ENCODE measurements around the gene PARD6B. TPM values are rescaled to one million over a fixed set of nuclear protein-coding genes. Genes with fewer than 3 reads are reported as not detected.
"Not testable (repeated sequence)": the region's sequence is repeated elsewhere in the genome, so short reads cannot be mapped to it uniquely, and the experiment has no call there.

The PARD6B gene
- total RNA-seq, 1 donor from 2014 or later, result 2.2 TPM

DNA sequence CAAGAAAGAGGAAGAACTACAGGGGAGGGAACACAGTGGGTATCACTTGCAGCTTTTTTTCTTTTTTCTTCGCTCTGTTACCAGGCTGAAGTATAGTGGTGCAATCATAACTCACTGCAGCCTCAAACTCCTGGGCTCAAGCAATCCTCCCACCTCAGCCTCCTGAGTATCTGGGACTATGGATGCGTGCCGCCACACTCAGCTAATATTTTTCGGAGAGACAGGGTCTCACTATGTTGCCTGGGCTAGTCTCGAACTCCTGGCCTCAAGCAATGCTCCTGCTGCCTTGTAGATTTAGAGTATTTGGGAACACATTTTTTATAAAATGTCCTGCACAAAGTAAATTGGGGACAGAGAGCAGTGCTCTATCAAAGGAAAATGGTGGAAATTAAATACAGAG, 28.3 kb downstream of the PARD6B start:
- TF ChIP-seq, protein P1, sequence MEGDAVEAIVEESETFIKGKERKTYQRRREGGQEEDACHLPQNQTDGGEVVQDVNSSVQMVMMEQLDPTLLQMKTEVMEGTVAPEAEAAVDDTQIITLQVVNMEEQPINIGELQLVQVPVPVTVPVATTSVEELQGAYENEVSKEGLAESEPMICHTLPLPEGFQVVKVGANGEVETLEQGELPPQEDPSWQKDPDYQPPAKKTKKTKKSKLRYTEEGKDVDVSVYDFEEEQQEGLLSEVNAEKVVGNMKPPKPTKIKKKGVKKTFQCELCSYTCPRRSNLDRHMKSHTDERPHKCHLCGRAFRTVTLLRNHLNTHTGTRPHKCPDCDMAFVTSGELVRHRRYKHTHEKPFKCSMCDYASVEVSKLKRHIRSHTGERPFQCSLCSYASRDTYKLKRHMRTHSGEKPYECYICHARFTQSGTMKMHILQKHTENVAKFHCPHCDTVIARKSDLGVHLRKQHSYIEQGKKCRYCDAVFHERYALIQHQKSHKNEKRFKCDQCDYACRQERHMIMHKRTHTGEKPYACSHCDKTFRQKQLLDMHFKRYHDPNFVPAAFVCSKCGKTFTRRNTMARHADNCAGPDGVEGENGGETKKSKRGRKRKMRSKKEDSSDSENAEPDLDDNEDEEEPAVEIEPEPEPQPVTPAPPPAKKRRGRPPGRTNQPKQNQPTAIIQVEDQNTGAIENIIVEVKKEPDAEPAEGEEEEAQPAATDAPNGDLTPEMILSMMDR (IDR thresholded peaks at IDR 0.05), result no peak
- Mint-ChIP-seq H3K36me3 (ENCODE audit: low read depth) (no peaks in the 10 kb centered on the region), H3K4me1 (ENCODE audit: low read depth) (peaks cover 23% of the 10 kb centered on the region), H3K27ac (ENCODE audit: unreplicated experiment) (no peak overlapping the region), H3K4me3 (ENCODE audit: unreplicated experiment) (no peak overlapping the region), H3K9me3 (ENCODE audit: low read depth) (no peaks in the 10 kb centered on the region), H3K27me3 (ENCODE audit: low read depth) (no peaks in the 10 kb centered on the region)
- no peak for DNase-seq (ENCODE audit: low spot score)

DNA sequence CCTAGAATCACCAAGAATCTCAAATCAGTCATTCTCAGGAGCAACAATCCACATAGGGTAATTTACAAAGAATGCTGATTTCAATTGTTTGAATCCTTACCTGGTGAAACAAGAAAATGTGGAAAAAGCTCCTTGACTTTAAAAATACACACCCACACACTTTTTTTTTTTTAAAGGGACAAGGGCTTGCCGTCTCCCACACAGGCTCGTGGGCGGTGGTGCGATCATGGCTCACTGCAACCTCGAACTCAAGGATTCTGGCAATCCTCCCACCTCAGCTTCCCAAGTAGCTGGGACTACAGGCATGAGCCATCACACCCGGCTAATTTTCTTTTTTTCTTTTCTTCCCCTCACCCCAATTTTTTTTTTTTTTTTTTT, 30.7 kb downstream of the PARD6B start:
- Mint-ChIP-seq H3K36me3 (ENCODE audit: low read depth) (no peaks in the 10 kb centered on the region), H3K9me3 (ENCODE audit: low read depth) (no peaks in the 10 kb centered on the region), H3K4me1 (ENCODE audit: low read depth) (peaks cover 27% of the 10 kb centered on the region), H3K27me3 (ENCODE audit: low read depth) (no peaks in the 10 kb centered on the region), H3K4me3 (ENCODE audit: unreplicated experiment) (no peak overlapping the region), H3K27ac (ENCODE audit: unreplicated experiment) (peak overlapping the region; percentile 67)
- TF ChIP-seq, protein P1 (IDR thresholded peaks at IDR 0.05), result no peak
- DNase-seq (ENCODE audit: low spot score), result no peak

DNA sequence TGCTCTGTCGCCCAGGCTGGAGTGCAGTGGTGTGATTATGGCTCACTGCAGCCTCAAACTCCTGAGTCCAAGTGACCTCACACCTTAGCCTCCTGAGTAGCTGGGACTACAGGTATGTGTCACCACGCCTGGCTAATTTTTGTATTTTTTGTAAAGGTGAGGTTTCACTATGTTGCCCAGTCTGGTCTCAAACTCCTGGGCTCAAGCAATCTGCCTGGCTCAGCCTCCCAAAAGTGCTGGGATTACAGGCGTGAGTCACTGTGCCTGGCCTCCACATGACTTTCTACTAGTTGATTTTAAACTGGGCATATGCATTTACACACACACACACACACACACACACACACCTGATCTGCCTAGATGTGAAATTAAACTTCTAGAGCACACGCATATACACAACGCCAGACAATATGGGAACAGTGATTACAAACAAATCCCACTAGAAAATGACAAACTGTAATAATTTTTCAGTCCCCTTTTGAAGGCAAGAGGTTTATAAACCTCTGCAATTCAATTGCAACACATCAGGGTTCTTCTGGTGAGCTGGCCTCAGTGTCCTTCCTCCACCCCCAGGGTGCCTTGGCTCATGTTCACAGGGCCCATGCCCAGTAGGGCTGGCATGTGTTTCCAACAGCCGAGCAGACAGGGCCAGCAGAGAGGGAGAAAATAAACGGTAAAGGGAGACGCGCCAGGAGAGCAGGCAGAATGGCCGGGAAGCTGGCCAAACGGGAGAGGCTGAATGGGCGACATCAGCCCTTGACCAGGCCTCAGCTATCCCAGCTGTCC, 31.2 kb downstream of the PARD6B start:
- TF ChIP-seq, protein P1 (IDR thresholded peaks at IDR 0.05), result no peak
- Mint-ChIP-seq H3K9me3 (ENCODE audit: low read depth) (no peaks in the 10 kb centered on the region), H3K27ac (ENCODE audit: unreplicated experiment) (peak overlapping the region; percentile 67), H3K4me3 (ENCODE audit: unreplicated experiment) (no peak overlapping the region), H3K36me3 (ENCODE audit: low read depth) (no peaks in the 10 kb centered on the region), H3K27me3 (ENCODE audit: low read depth) (no peaks in the 10 kb centered on the region), H3K4me1 (ENCODE audit: low read depth) (peaks cover 31% of the 10 kb centered on the region)
- no peak for DNase-seq (ENCODE audit: low spot score)

DNA sequence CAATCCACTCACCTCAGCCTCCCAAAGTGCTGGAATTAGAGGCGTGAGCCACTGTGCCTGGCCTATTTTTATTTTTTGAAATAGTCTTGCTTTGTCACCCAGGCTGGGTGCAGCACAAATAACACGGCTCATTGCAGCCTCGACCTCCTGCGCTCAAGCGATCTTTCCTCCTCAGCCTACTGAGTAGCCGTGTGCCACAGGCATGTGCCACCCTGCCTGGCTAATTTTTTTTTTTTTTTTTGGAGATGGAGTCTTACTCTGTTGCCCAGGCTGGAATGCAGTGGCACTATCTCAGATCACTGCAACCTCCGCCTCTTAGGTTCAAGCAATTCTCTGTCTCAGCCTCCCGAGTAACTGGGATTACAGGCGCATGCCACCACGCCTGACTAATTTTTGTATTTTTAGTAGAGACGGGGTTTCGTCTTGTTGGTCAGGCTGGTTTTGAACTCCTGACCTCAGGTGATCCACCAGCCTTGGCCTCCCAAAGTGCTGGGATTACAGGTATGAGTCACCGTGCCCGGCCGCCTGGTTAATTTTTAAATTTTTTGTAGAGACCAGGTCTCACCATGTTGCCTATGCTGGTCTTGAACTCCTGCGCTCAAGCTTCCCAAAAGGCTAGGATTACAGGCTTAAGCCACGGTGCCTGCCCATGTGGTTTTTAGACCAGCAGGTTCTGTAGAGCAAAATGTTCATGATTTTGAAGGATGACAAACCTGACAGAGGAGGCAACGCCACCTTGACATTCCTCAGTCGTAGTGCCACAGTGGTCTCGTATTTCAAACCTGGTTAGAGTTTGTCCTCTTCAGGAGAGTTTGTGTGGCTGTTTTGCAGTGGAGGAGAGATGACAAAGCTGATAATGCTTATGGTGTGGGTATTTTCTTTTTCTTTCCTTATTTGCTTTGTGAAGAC, 32.4 kb downstream of the PARD6B start:
- H3K36me3 Mint-ChIP-seq (ENCODE audit: low read depth); H3K27ac Mint-ChIP-seq (ENCODE audit: unreplicated experiment); H3K27me3 Mint-ChIP-seq (ENCODE audit: low read depth); H3K9me3 Mint-ChIP-seq (ENCODE audit: low read depth); H3K4me3 Mint-ChIP-seq (ENCODE audit: unreplicated experiment); DNase-seq (ENCODE audit: low spot score): not testable (repeated sequence)
- peaks cover 31% of the 10 kb centered on the region for H3K4me1 Mint-ChIP-seq (ENCODE audit: low read depth)

DNA sequence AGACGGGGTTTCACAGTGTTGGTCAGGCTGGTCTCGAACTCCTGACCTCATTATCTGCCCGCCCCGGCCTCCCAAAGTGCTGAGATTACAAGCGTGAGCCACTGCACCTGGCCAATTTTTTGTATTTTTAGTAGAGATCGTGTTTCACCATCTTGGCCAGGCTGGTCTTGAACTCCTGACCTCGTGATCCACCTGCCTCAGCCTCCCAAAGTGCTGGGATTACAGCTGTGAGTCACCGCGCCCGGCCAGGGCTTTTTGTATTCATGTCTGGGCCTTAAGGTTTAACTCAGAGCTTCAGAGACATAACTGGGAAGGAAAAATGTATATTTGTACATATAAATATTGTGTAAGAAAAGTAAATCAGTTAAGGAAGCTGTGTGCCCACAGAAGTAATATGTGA, 33.9 kb downstream of the PARD6B start:
- not testable (repeated sequence) for H3K36me3 Mint-ChIP-seq (ENCODE audit: low read depth); DNase-seq (ENCODE audit: low spot score); H3K9me3 Mint-ChIP-seq (ENCODE audit: low read depth); H3K27me3 Mint-ChIP-seq (ENCODE audit: low read depth); H3K4me3 Mint-ChIP-seq (ENCODE audit: unreplicated experiment); H3K27ac Mint-ChIP-seq (ENCODE audit: unreplicated experiment)
- H3K4me1 Mint-ChIP-seq (ENCODE audit: low read depth), result peaks cover 31% of the 10 kb centered on the region

DNA sequence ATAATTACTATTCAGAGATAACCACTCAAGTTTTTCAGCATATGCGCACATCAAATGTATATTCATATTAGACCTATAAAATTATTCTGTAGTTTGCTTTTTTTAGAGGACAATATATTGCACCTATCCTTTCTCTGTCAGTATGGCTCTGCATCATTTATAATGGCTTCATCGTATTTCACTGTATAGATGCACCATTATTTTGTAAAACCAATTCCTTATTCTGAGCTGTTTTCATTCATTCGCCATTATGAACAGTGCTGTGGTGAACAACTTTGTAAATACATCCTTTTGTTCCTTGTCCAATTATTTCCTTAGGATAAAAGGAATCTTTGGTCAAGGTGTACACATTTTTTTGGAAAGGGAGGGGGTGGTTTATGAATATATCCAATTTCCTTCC, 34.3 kb downstream of the PARD6B start:
- H3K27me3 Mint-ChIP-seq (ENCODE audit: low read depth), result no peaks in the 10 kb centered on the region
- H3K4me3 Mint-ChIP-seq (ENCODE audit: unreplicated experiment), result no peak overlapping the region
- H3K4me1 Mint-ChIP-seq (ENCODE audit: low read depth), result peaks cover 31% of the 10 kb centered on the region
- TF ChIP-seq, protein P1 (IDR thresholded peaks at IDR 0.05), result no peak
- H3K27ac Mint-ChIP-seq (ENCODE audit: unreplicated experiment), result no peak overlapping the region
- H3K9me3 Mint-ChIP-seq (ENCODE audit: low read depth), result no peaks in the 10 kb centered on the region
- no peak for DNase-seq (ENCODE audit: low spot score)
- no peaks in the 10 kb centered on the region for H3K36me3 Mint-ChIP-seq (ENCODE audit: low read depth)

DNA sequence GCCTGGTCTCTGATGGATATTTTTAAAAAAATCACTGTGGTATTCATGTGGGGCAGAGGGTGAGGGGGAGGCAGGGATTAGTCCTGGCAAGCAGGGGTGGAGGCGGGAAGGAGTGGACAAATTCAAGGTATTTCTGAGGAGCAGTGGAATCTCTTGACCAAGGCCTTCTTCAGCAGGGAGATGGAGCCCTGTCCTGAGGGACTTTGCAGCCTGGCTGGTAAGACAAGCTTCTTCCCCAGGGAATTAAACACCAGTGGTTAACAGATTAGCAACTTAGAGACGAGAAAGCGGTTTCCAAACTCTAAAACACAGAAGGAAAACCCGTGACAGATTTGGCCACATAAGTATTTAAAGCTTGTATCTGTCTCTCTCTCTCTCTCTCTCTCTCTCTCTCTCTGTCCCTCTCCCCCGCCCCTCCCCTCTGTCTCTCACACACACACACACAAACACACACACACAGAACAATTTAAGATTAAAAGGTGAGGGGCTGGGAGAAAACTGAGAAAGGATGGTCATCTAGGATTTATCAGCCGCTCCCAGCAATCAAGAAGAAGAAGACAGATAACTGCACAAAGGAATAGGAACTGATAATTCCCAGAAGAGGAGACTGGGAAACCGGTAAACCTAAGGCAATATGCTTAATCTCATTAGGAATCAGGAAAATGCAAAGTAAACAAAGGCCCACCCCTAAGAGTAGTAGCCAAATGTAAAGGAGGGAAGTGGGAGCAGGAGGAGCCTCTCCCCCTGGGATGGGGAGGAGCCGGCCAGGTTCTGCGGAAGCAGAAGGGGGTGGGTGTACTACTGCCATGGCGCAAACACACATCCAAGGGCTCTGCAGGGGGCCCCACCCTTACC, 35.8 kb downstream of the PARD6B start:
- not testable (repeated sequence) for H3K27me3 Mint-ChIP-seq (ENCODE audit: low read depth); H3K4me3 Mint-ChIP-seq (ENCODE audit: unreplicated experiment); DNase-seq (ENCODE audit: low spot score); H3K36me3 Mint-ChIP-seq (ENCODE audit: low read depth); H3K9me3 Mint-ChIP-seq (ENCODE audit: low read depth)
- Mint-ChIP-seq H3K27ac (ENCODE audit: unreplicated experiment) (peak overlapping the region; percentile 28), H3K4me1 (ENCODE audit: low read depth) (peaks cover 20% of the 10 kb centered on the region)

DNA sequence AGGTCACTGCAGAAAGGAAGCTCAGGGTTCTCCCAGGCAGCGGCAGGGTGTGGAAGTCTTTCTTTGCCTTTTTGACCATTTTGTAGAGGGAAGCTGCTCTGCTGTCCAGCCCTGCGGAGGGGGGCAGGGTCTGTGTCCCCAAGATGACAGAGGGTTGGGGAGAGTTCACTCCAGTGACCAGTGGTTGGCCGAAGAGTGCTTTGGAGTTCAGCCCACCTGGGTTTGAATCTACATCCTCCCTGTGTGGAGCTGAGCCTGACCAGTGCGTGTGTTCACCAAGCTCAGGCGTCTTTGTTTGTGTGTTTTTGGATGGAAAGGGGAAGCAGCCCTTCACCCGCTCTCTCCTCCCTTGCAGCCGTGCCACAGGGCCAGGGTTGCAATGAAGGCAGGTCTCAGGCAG, 37.6 kb downstream of the PARD6B start:
- H3K27ac Mint-ChIP-seq (ENCODE audit: unreplicated experiment); H3K27me3 Mint-ChIP-seq (ENCODE audit: low read depth); H3K4me3 Mint-ChIP-seq (ENCODE audit: unreplicated experiment): not testable (repeated sequence)

More for the DNA sequence above, 37.6 kb downstream of the PARD6B start:
- not testable (repeated sequence) for H3K4me1 Mint-ChIP-seq (ENCODE audit: low read depth); H3K36me3 Mint-ChIP-seq (ENCODE audit: low read depth); H3K9me3 Mint-ChIP-seq (ENCODE audit: low read depth); DNase-seq (ENCODE audit: low spot score)

All from chondrocyte (in vitro differentiated cells).